ENCODE measurements around the gene OR10H4. TPM values are rescaled to one million over a fixed set of nuclear protein-coding genes. Genes with fewer than 3 reads are reported as not detected.

The OR10H4 gene
- polyA plus RNA-seq, 1 donor from 2014 or later: not detected

DNA sequence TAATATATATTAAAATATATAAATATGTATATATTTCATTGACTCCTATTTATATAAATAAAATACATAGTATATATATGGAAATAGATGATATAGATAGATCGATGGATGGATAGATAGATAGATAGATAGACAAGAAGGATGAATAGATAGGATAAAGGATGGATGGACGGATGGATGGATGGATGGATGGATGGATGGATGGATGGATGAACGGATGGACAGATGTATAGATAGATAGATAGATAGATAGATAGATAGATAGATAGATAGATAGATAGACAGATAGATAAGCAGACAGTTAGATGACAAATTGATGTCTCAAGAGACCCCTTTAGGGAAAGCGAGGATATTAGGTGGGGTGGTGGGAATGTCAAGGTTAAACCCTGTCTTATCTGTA, 29.6 kb upstream of the OR10H4 start:
- Histone ChIP-seq H2AFZ (ENCODE audit: low read depth, low read length) (no peak overlapping the region), H4K20me1 (ENCODE audit: insufficient read depth) (no peaks in the 10 kb centered on the region), H3K9ac (ENCODE audit: low read length) (no peak overlapping the region), H3K4me2 (ENCODE audit: low read length) (no peak overlapping the region), H3K79me2 (replicated peaks; ENCODE audit: insufficient read depth, low read length) (no peaks in the 10 kb centered on the region), H3K27me3 (ENCODE audit: insufficient read depth, low read depth, low read length) (no peaks in the 10 kb centered on the region), H3K4me3 (ENCODE audit: low read length) (no peak overlapping the region), H3K27ac (ENCODE audit: low read length) (no peak overlapping the region), H3K9me2 (ENCODE audit: insufficient read depth, low read length) (no peaks in the 10 kb centered on the region), H3K9me3 (ENCODE audit: low read length) (peaks cover 6% of the 10 kb centered on the region), H3F3A (ENCODE audit: insufficient read depth, low read length, poor library complexity, severe bottlenecking) (no peaks in the 10 kb centered on the region), H3K36me3 (ENCODE audit: insufficient read depth, low read length) (no peaks in the 10 kb centered on the region)
- TF ChIP-seq REST (IDR thresholded peaks at IDR 0.05; ENCODE audit: borderline replicate concordance) (no peak), POLR2AphosphoS5 (IDR thresholded peaks at IDR 0.05) (no peak), EZH2 (IDR thresholded peaks at IDR 0.05; ENCODE audit: borderline replicate concordance, insufficient read depth, low read length, poor library complexity, severe bottlenecking) (no peak), MXI1 (conservative IDR thresholded peaks at IDR 0.05; ENCODE audit: poor library complexity, severe bottlenecking) (no peak), SMC3 (conservative IDR thresholded peaks at IDR 0.05; ENCODE audit: poor library complexity) (no peak), CTCF (IDR thresholded peaks at IDR 0.05; ENCODE audit: poor library complexity, severe bottlenecking) (no peak), RAD21 (conservative IDR thresholded peaks at IDR 0.05) (no peak), TAF1 (IDR thresholded peaks at IDR 0.05; ENCODE audit: low read depth) (no peak), EP300 (conservative IDR thresholded peaks at IDR 0.05; ENCODE audit: poor library complexity, severe bottlenecking) (no peak)

GRCh38 chr19:15922021-15922420, 26.8 kb upstream of the OR10H4 start:
- Histone ChIP-seq H3K27ac (ENCODE audit: low read length) (no peak overlapping the region), H3K4me3 (ENCODE audit: low read length) (no peak overlapping the region), H3K9me2 (ENCODE audit: insufficient read depth, low read length) (no peaks in the 10 kb centered on the region), H3K9ac (ENCODE audit: low read length) (no peak overlapping the region), H4K20me1 (ENCODE audit: insufficient read depth) (no peaks in the 10 kb centered on the region), H3K79me2 (replicated peaks; ENCODE audit: insufficient read depth, low read length) (no peaks in the 10 kb centered on the region), H3K27me3 (ENCODE audit: insufficient read depth, low read depth, low read length) (no peaks in the 10 kb centered on the region), H3K4me2 (ENCODE audit: low read length) (no peak overlapping the region), H3K36me3 (ENCODE audit: insufficient read depth, low read length) (no peaks in the 10 kb centered on the region), H2AFZ (ENCODE audit: low read depth, low read length) (no peak overlapping the region), H3F3A (ENCODE audit: insufficient read depth, low read length, poor library complexity, severe bottlenecking) (no peaks in the 10 kb centered on the region), H3K9me3 (ENCODE audit: low read length) (no peaks in the 10 kb centered on the region)
- TF ChIP-seq CTCF (IDR thresholded peaks at IDR 0.05; ENCODE audit: poor library complexity, severe bottlenecking): no peak
- TF ChIP-seq SMC3 (conservative IDR thresholded peaks at IDR 0.05; ENCODE audit: poor library complexity): no peak
- TF ChIP-seq TAF1 (IDR thresholded peaks at IDR 0.05; ENCODE audit: low read depth): no peak
- no peak for TF ChIP-seq EZH2 (IDR thresholded peaks at IDR 0.05; ENCODE audit: borderline replicate concordance, insufficient read depth, low read length, poor library complexity, severe bottlenecking)
- no peak for TF ChIP-seq RAD21 (conservative IDR thresholded peaks at IDR 0.05)
- no peak for TF ChIP-seq POLR2AphosphoS5 (IDR thresholded peaks at IDR 0.05)
- TF ChIP-seq REST (IDR thresholded peaks at IDR 0.05; ENCODE audit: borderline replicate concordance): no peak
- no peak for TF ChIP-seq EP300 (conservative IDR thresholded peaks at IDR 0.05; ENCODE audit: poor library complexity, severe bottlenecking)
- TF ChIP-seq MXI1 (conservative IDR thresholded peaks at IDR 0.05; ENCODE audit: poor library complexity, severe bottlenecking): no peak
